HCT116 (cell line): ENCODE results near the gene TNIP1. TPM values are rescaled to one million over a fixed set of nuclear protein-coding genes. Genes with fewer than 3 reads are reported as not detected.

Source experiments
- ATAC-seq: fragments of 200-7000 bp; cut with Tn5 transposase; 2 replicates; pipeline ENCODE4 v1.9.1; 2020; ENCODE audit warnings: mild to moderate bottlenecking, moderate library complexity
- BruUV-seq: library from RNA; stranded (reverse); fragments of 400-500 nt; replicated peaks from 2 replicates; lab custom pipeline; 2021; lab: Mats Ljungman, UMichigan
- CTCF ChIA-PET: fragments of 300-600 bp; sonication (Branson Sonifier 250); formaldehyde crosslinking; loops from one replicate; lab custom pipeline; 2021; ENCODE audit warnings: antibody characterized with exemption; lab: Charles Lee
- POLR2A ChIA-PET: fragments of 300-600, 350-600 bp; sonication (Branson Sonifier 250); formaldehyde crosslinking; loops from one replicate; lab custom pipeline; 2021; ENCODE audit warnings: antibody characterized with exemption; lab: Charles Lee
- RAD21 ChIA-PET, 2 experiments: fragments of 300-600 bp; sonication (Branson Sonifier 250); formaldehyde crosslinking; loops; one replicate each; lab custom pipeline; 2023; ENCODE audit warnings: low total read pairs in 2 of 2; ENCODE audit not compliant: uncharacterized antibody in 2 of 2, unreplicated experiment in 2 of 2, low non-redundant PET in 1 of 2; lab: Charles Lee
- DNase-seq: peaks from one replicate; pipeline ENCODE4 v3.0.0-alpha.2; 2010; ENCODE audit warnings: low read depth, low spot score
- H2AFZ ChIP-seq: fragments of 200-600 bp; shearing (Covaris generic), sonication (generic); 2 replicates; pipeline ENCODE4 v1.6.1; 2017; ENCODE audit warnings: low read depth, mixed run types, mixed read lengths, antibody characterized with exemption, low read length; ENCODE audit not compliant: poor library complexity, severe bottlenecking
- H3K27ac ChIP-seq: 2 replicates; pipeline ENCODE4 v1.5.1; 2012; ENCODE audit warnings: low read depth, low read length
- H3K27me3 ChIP-seq: fragments of 200-600 bp; sonication (generic); 2 replicates; pipeline ENCODE4 v1.6.1; 2016; ENCODE audit warnings: mixed run types, low read length, mixed read lengths; ENCODE audit not compliant: insufficient read depth
- H3K36me3 ChIP-seq, 2 experiments: fragments of 200-500 bp in 1 of 2; fragments of 200-600 bp in 1 of 2; sonication (Bioruptor generic) in 1 of 2; sonication (generic) in 1 of 2; 2 replicates each; pipeline versions ENCODE4 v1.5.1 to v1.6.1; 2014 to 2016; ENCODE audit warnings: low read length in 2 of 2, inconsistent platforms in 1 of 2, mixed read lengths in 1 of 2, mixed run types in 1 of 2; ENCODE audit not compliant: insufficient read depth in 2 of 2, control insufficient read depth in 1 of 2
- H3K4me1 ChIP-seq, 2 experiments: fragments of 200-600 bp in 1 of 2; sonication (generic) in 1 of 2; 2 replicates each; pipeline versions ENCODE4 v1.5.1 to v1.6.1; 2012 to 2017; ENCODE audit warnings: low read length in 2 of 2, inconsistent platforms in 1 of 2, mild to moderate bottlenecking in 1 of 2, mixed read lengths in 1 of 2, mixed run types in 1 of 2, moderate library complexity in 1 of 2; ENCODE audit not compliant: insufficient read depth in 2 of 2, control insufficient read depth in 1 of 2
- H3K4me2 ChIP-seq: fragments of 200-600 bp; sonication (generic); 2 replicates; pipeline ENCODE4 v1.6.1; 2017; ENCODE audit warnings: mixed run types, low read length, mixed read lengths
- H3K4me3 ChIP-seq, 2 experiments: fragments of 200-600 bp in 1 of 2; sonication (generic) in 1 of 2; replicated peaks in 1 of 2; 2 replicates each; pipeline ENCODE4 v1.5.1; 2011 to 2016; ENCODE audit warnings: low read length in 2 of 2, control low read depth in 1 of 2, low read depth in 1 of 2, mild to moderate bottlenecking in 1 of 2, mixed read lengths in 1 of 2, mixed run types in 1 of 2
- H3K79me2 ChIP-seq: fragments of 200-600 bp; sonication (generic); 2 replicates; pipeline ENCODE4 v1.6.1; 2017; ENCODE audit warnings: mild to moderate bottlenecking, mixed run types, low read length, moderate library complexity, mixed read lengths; ENCODE audit not compliant: insufficient read depth
- H3K9ac ChIP-seq: fragments of 200-600 bp; sonication (generic); 2 replicates; pipeline ENCODE4 v1.6.1; 2016; ENCODE audit warnings: low read length, mixed read lengths
- H3K9me2 ChIP-seq: fragments of 200-600 bp; sonication (generic), shearing (Covaris generic); 2 replicates; pipeline ENCODE4 v1.6.1; 2017; ENCODE audit warnings: mixed run types, mild to moderate bottlenecking, moderate library complexity; ENCODE audit not compliant: insufficient read depth
- H3K9me3 ChIP-seq, 2 experiments: fragments of 200-500 bp in 1 of 2; fragments of 200-600 bp in 1 of 2; sonication (Bioruptor generic) in 1 of 2; sonication (generic) in 1 of 2; 2 replicates each; pipeline ENCODE4 v1.6.1; 2014 to 2017; ENCODE audit warnings: low read length in 2 of 2, mixed read lengths in 2 of 2, inconsistent platforms in 1 of 2, low read depth in 1 of 2, mild to moderate bottlenecking in 1 of 2, mixed run types in 1 of 2, moderate library complexity in 1 of 2; ENCODE audit not compliant: control insufficient read depth in 1 of 2, insufficient read depth in 1 of 2
- H4K20me1 ChIP-seq: fragments of 200-600 bp; sonication (generic), shearing (Covaris generic); 2 replicates; pipeline ENCODE4 v1.6.1; 2017; ENCODE audit warnings: mixed run types, mild to moderate bottlenecking, moderate library complexity; ENCODE audit not compliant: insufficient read depth
- ATF3 ChIP-seq: IDR thresholded peaks from 2 replicates; pipeline ENCODE4 v1.6.1; 2012
- CBX3 ChIP-seq: IDR thresholded peaks from 2 replicates; pipeline ENCODE4 v1.6.1; 2012; ENCODE audit warnings: low read depth
- CEBPB ChIP-seq: IDR thresholded peaks from 2 replicates; pipeline ENCODE4 v1.6.1; 2012; ENCODE audit warnings: low read depth
- ELF1 ChIP-seq: IDR thresholded peaks from 2 replicates; pipeline ENCODE4 v1.6.1; 2012; ENCODE audit warnings: low read depth, borderline replicate concordance
- EZH2 ChIP-seq: fragments of 200-600 bp; sonication (generic); IDR thresholded peaks from 2 replicates; pipeline ENCODE4 v1.6.1; 2017; ENCODE audit warnings: antibody characterized with exemption, mixed run types
- JUND ChIP-seq: IDR thresholded peaks from 2 replicates; pipeline ENCODE4 v1.6.1; 2012
- MAX ChIP-seq: IDR thresholded peaks from 2 replicates; pipeline ENCODE4 v1.6.1; 2012
- POLR2A ChIP-seq: IDR thresholded peaks from 2 replicates; pipeline ENCODE4 v1.7.0; 2011; ENCODE audit warnings: borderline replicate concordance; ENCODE audit not compliant: insufficient read depth, insufficient read length; ENCODE audit errors: extremely low read depth
- POLR2AphosphoS5 ChIP-seq: IDR thresholded peaks from 2 replicates; pipeline ENCODE4 v1.6.1; 2011; ENCODE audit warnings: mild to moderate bottlenecking, low read depth, low read length, moderate library complexity
- SIN3A ChIP-seq: IDR thresholded peaks from 2 replicates; pipeline ENCODE4 v1.6.1; 2012; ENCODE audit warnings: low read depth
- SP1 ChIP-seq: IDR thresholded peaks from 2 replicates; pipeline ENCODE4 v1.6.1; 2012; ENCODE audit warnings: low read depth
- TCF7L2 ChIP-seq: IDR thresholded peaks from 2 replicates; pipeline ENCODE4 v1.7.0; 2011; ENCODE audit warnings: borderline replicate concordance, inconsistent platforms; ENCODE audit not compliant: insufficient read depth, insufficient read length; ENCODE audit errors: extremely low read depth
- ZNF274 ChIP-seq: fragments of 200-500 bp; sonication (Bioruptor generic); IDR thresholded peaks from 2 replicates; pipeline ENCODE4 v1.6.1; 2014; ENCODE audit warnings: mild to moderate bottlenecking, low read depth, low read length, inconsistent platforms
- intact Hi-C: fragments of 100-400 bp; cut with micrococcal nuclease; formaldehyde crosslinking; loops from 2 replicates; pipeline ENCODE4 v1.10.0; 2022
- total RNA-seq: library from RNA; stranded (reverse); gene quantifications from one replicate; pipeline ENCODE4 v1.2.1, GENCODE V29; 2021; ENCODE audit not compliant: unreplicated experiment
- TF ChIP-seq, protein P1 (sequence below): IDR thresholded peaks from 2 replicates; pipeline ENCODE4 v1.6.1; 2011; ENCODE audit warnings: mild to moderate bottlenecking, low read length, moderate library complexity; ENCODE audit not compliant: insufficient replicate concordance; ENCODE audit errors: extremely low read depth

TNIP1 gene
- total RNA-seq, 1 experiment from 2014 or later: 46.0 TPM

- no peaks in the 10 kb centered on the region for H3K9me2 ChIP-seq
- no peaks in the 10 kb centered on the region for H3K9me3 ChIP-seq
- TF ChIP-seq ELF1 (no peak), ATF3 (no peak), MAX (no peak), EZH2 (no peak), POLR2A (no peak), ZNF274 (no peak), TCF7L2 (no peak), POLR2AphosphoS5 (no peak), SP1 (no peak), CBX3 (no peak), CEBPB (no peak), JUND (no peak), SIN3A (no peak)
- TF ChIP-seq, protein P1, sequence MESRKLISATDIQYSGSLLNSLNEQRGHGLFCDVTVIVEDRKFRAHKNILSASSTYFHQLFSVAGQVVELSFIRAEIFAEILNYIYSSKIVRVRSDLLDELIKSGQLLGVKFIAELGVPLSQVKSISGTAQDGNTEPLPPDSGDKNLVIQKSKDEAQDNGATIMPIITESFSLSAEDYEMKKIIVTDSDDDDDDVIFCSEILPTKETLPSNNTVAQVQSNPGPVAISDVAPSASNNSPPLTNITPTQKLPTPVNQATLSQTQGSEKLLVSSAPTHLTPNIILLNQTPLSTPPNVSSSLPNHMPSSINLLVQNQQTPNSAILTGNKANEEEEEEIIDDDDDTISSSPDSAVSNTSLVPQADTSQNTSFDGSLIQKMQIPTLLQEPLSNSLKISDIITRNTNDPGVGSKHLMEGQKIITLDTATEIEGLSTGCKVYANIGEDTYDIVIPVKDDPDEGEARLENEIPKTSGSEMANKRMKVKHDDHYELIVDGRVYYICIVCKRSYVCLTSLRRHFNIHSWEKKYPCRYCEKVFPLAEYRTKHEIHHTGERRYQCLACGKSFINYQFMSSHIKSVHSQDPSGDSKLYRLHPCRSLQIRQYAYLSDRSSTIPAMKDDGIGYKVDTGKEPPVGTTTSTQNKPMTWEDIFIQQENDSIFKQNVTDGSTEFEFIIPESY: no peak
- ATAC-seq: no peak
- ChIA-PET RAD21 (no interaction called here), POLR2A (no interaction called here), CTCF (no interaction called here)
- H3K36me3 ChIP-seq: no peaks in the 10 kb centered on the region
- H4K20me1 ChIP-seq: no peaks in the 10 kb centered on the region
- no peak for DNase-seq
- H3K4me1 ChIP-seq: peaks cover 0 to 16% of the 10 kb centered on the region in 2 experiments; a peak in 2 of 4 replicates
- H3K27ac ChIP-seq: no peak overlapping the region
- H3K4me3 ChIP-seq: no peak overlapping the region
- H2AFZ ChIP-seq: no peak overlapping the region
- no peak overlapping the region for H3K9ac ChIP-seq
- intact Hi-C loops: loop anchor here (10.0 kb wide), 2 partner anchors 226 to 516 kb away; no protein-coding TSS in a partner anchor
- BruUV-seq: no TSS peak
- no peaks in the 10 kb centered on the region for H3K79me2 ChIP-seq
- no peaks in the 10 kb centered on the region for H3K27me3 ChIP-seq
- H3K4me2 ChIP-seq: no peak overlapping the region
These were observed 71.9 kb downstream of the TNIP1 start for GRCh38 chr5:151008906-151009305.
